HG02571 (cell line): ENCODE results near the gene IL20RA.
A peak's percentile ranks its signal among the peaks of the same experiment; 100 is the strongest.
"Not testable (repeated sequence)": the region's sequence is repeated elsewhere in the genome, so short reads cannot be mapped to it uniquely, and the experiment has no call there.

Source experiments
- ATAC-seq: cut with Tn5 transposase; IDR thresholded peaks from one replicate; pipeline ENCODE4 v1.9.1; 2021; ENCODE audit warnings: mild to moderate bottlenecking, moderate library complexity; ENCODE audit not compliant: unreplicated experiment

The IL20RA gene, protein sequence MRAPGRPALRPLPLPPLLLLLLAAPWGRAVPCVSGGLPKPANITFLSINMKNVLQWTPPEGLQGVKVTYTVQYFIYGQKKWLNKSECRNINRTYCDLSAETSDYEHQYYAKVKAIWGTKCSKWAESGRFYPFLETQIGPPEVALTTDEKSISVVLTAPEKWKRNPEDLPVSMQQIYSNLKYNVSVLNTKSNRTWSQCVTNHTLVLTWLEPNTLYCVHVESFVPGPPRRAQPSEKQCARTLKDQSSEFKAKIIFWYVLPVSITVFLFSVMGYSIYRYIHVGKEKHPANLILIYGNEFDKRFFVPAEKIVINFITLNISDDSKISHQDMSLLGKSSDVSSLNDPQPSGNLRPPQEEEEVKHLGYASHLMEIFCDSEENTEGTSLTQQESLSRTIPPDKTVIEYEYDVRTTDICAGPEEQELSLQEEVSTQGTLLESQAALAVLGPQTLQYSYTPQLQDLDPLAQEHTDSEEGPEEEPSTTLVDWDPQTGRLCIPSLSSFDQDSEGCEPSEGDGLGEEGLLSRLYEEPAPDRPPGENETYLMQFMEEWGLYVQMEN

DNA sequence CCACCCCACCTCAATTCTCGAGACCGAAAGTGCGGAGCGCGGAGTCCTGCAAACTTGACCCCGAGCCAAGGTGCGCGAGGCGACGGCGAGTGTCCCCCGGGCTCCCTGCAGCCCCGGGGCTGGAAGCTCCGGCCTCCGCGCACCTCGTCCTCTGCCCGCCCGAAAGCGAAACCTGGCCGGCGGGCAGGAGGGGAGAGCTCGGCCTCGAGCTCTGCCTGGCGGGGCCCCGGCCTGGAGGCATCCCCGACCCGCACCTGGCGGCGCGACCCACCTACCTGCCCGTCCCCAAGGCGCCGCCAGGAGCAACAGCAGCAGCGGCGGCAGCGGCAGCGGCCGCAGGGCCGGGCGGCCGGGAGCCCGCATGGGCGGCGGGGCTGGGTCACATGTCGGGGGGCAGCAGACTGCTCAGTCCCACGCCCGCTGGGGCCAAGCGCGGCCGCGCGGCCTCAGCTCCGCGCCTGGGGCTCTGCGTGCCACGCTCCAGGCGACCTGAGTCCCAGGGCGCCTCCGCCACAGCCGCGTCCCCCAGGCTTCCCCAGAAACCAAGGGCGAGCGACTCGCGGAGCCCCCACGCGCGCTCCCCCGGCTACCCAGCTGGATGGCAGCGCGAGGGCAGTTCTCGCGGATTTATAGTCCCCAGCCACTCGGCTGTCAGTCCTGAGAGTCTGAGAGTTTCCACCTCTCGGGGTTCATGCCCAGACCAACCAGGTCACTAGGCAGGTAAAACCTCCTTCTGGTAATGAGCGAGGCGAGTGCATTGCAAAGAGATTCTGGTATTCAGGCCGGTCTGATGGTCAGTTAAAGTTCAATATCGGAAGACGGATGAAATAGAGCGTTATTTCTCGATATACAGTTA is at the start of gene IL20RA:
TSS of gene IL20RA (minus strand) at position 600 of the 856 bp plus-strand sequence. CDS start at position 363, 237 bp downstream.
- ATAC-seq = no peak

DNA sequence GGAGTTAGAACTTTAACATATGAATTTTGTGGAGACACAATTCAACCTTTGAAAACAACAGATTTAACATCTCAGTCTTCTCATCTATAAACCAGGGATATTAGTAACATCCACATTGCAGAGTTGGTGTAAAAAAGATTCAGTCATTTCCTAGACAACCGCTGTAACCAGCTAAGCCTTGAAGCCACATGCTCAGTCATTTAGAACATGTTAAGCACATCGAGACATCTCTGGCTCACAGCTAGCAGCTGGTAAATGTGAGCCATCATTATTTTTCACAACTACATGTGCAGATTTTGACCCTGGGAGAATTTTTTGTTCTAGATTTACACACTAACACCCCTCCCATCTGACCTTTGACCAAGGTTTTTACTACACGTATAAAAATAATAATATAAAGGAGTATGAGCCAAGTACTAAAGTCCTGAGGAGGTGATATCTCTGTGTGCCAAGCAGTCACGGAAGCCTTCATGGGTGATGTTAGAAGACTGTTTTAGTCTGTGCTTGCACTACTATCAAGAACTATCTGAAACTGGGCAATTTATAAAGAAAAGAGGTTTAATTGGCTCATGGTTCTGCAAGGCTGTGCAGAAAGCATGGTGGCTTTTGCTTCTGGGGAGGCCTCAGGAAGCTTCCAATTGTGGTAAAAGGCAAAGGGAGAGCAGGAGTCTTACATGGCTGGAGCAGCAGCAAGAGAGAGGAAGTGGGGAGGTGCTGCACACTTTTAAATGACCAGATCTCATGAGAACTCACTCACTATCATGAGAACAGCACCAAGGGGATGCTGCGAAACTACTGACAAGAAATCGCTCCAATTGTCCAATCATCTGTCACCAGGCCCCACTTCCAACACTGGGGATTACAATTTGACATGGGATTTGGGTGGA is 48.7 kb upstream of the IL20RA start:
- no peak for ATAC-seq

DNA sequence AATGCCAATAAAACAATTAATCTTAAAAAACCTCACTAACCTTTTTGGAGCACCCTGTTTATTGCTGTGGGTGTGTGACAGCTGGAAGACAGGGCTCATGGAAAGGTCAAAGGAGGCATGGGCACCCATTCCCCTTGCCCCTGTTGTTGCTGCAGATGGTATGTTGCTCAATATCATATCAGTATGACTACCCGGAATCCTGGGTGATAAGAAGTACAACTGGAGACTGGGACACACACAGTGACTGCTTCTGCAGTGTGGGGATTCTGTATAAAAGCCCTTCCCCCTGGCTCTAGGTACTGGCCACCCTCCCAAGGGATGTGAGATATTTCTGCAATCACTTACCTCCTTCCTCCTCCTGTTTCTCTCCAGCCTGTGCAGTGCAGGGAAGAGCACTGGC is 47.3 kb upstream of the IL20RA start:
- no peak for ATAC-seq

DNA sequence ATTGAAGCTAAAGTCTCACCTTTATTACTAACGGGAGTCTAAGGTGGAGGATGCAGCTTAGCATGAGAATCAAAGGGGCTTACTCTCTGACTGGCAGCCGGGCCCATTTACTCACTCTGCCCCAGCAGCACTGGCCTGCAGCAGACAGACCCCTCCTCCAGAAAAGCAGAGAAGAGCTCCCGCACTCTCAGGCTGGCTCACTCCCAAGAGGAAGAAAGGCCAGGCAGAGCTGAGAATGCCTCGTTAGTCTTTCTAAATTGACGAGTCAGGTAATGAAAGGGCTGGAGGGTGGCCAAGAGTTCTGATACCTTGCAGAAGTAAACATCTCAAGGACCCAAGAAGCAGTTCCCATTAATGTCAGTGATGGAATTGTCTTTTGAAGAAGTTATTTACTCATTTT is 44.5 kb upstream of the IL20RA start:
- no peak for ATAC-seq

DNA sequence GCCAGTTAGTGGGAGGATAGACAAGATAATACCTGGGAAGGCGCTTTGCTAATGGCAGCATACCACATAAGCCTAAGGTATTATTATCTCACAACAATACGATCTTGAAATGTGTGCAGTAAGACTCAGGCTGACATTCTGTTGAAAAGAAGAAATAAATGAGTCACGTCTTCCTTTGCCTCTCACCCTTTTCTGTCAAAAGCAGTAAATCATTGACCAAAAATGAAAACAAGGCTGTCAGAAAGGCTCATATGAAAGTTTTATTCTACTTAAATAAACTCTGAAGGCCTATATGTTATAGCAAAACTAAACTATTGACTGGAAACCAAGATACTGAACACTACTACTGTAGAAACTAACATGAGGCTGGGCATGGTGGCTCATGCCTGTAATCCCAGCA is 43.1 kb upstream of the IL20RA start:
- ATAC-seq = no peak

DNA sequence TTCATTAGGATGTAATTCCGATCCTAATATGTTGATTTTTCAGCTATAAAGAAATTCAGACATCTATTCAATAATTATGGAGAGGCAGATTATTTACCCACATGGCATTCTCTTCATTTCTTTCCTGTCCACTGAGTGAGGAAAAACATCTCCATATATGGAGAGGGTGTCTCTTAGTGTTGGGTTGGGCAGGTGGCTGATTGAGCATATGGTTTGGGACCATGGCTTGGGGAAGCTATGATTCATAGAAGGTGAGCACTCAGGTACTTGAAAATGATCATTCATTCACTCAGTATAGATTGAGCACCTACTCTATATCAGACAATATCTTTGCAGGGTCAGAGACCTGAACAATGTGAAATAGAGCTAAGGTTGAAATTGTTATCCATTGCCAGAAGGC is 41.3 kb upstream of the IL20RA start:
- no peak for ATAC-seq

DNA sequence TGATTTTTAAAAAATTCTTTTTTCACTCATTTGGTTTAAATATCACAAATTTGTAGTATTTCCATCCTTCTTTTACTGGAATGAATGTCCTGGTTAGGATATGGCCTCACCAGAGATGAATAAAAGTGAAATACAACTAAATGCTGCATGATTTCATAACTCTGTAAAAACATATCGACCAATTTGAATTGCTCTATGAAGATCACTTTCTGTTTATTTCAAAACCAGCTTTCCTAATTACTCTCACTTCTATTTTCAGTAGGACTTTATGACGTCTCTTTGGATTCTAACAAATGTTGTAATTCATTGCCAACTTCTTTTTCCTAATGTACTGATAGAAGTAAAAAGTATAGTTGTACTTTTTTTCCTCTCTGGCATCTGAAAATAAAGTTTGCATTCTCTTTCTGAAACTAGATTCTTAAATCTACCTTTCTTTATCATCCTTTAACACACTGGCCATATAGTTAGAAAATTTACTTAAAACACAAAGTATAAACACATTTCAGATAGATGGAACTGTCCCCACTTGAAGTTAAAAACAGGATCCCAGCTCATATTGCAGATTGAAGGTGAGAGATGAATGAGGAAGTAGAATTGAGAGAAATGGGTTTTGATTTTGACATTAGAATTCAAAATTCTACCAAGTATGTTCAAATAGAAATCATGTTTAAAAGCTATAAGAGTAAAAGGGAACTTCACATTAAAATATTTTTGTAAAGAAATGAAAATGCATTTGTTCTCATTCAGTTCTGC is 40.3 kb upstream of the IL20RA start:
- no peak for ATAC-seq

DNA sequence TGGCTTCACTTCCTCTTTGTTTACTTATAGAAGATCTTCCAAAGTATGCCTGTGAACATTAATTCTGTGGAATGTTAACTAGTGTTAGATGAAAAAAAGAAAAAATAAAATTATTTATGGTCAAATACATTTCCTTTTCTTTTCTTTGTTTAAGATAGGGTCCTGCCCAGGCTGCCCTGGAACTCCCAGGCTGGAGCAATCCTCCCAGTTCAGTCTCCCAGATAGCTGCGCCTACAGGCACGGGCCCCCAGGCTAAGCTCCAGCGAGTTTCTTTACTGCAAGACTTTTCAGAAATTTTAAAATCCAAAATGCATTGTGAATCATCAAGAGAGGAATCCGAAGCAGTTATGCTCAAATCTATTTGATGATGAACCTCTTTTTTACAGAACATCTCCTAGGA is 39.3 kb upstream of the IL20RA start:
- ATAC-seq = no peak

DNA sequence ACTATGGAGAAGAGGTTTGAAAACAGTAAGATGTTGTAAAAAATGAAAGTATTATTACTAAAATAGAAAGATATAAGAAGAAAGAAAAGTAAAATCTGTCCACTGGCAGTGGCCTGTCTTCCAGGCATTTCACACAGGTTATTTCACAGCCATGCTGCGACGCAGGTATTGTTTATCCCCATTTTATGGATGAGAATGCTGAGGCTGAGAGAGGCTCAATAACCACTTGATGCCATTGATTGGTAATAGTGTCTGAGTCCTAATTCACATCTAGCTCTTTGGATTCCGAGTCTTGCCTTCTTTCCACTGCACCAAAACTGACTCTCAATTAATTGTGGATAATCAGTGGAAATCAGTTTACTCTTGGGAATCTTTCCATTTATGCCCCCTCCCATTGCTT is 37.2 kb upstream of the IL20RA start:
- no peak for ATAC-seq

DNA sequence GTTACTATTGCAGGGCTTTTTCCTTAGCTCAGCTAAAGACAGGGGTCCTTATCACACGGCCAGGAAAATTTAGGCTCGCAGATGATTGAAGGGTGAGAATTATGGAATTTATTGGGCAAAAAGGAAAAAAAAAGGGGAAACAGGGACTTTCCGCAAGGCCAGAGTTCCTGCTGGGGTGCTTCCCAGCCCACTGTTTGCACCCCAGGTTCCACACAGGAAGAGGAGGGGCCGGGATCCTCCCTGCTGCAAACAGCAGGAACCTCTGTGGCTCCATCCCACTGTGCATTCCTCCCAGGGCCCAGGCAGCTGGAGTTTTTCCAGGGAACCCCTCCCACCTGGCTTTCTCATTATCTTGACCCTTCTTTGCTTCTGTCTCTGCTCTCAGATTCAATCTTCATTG is 35.9 kb upstream of the IL20RA start:
- no peak for ATAC-seq

DNA sequence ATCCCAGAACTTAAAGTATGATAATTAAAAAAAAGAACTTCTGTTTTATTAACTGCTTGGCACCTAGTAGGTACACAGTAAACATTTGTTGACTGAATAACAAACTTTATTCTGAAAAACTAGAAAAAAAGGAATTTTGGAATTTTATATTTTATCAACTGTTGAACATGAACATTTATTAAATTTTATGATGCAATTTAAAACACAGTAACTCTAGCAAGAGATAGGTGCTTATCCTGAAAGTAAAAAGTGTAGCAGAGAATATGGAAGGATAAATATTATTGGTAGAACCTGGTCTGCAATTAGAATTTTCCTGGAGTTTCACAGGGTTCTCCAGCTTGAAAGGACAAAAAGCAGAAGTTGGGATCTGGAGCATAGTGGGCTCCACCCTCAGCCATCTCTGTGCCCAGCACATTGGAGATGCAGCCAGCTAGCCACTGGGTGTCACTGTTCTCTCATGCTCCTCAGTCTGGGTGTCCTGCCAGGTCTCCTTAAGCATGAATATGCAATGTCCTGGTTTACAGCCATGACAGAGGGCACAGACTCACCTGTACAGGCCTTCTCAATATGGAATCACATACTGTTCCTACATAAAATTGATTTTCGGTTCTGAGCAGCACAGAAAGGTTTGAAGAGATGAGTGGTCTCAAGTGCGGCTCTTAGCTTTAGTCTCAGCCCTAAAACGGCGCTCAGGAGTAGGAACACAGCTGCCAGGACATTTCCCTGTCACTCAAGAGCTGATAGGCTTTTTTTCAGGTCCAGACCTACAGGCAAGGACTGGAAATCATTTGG is 31.7 kb upstream of the IL20RA start:
- ATAC-seq = peak; percentile 98

DNA sequence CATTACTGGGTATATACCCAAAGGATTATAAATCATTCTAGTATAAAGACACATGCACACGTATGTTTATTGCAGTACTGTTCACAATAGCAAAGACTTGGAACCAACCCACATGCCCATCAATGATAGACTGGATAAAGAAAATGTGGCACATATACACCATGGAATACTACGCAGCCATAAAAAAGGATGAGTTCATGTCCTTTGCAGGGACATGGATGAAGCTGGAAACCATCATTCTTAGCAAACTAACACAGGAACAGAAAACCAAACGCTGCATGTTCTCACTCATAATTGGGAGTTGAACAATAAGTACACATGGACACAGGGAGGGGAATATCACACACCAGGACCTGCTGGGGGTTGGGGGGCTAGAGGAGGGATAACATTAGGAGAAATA is 31.0 kb upstream of the IL20RA start:
- not testable (repeated sequence) for ATAC-seq

DNA sequence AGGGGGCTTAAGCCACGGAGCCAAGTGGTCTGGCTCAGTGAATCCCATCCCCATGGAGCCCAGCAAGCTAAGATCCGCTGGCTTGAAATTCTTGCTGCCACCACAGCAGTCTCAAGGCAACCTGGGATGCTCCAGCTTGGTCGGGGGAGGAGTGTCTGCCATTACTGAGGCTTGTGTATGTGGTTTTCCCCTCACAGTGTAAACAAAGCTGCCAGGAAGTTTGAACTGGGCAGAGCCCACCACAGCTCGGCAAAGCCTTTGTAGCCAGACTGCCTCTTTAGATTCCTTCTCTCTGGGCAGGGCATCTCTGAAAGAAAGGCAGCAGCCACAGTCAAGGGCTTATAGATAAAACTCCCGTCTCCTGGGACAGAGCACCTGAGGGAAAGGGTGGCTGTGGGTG is 25.5 kb upstream of the IL20RA start:
- ATAC-seq = no peak

DNA sequence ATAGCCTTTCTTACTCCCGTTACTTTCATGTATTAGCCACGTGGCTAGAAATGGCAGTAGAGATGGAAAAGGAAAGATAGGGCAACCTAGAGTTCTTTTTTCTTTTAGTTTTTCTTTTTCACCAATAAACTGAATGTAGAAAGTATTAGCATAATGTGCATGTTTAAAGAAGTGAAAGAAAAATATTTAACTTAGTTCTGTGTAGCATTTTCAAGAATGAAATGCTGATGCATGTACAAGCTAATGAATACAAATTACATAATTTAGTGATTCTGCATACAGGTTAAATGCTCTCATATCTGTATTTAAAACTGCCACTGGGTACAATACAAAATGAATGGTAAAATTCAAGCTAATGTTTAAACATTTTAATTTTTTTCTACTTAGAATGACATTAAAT is 22.6 kb upstream of the IL20RA start:
- no peak for ATAC-seq

DNA sequence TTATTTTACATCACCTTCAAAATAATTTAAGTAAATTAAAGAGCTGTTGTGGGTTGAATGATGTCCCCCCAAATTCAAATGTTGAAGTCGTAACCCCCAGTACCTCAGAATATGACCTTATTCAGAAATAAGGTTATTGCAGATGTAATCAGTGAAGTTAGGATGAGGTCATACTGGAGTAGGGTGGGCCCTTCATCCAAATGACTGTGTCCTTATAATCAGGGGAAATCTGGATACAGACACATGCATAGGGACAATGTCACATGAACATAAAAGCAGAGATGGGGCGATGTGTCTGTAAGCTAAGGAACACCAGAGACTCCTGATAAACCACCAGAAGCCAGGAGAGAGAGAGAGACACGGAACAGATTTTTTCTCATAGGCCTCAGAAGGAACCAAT is 13.3 kb upstream of the IL20RA start:
- ATAC-seq = no peak

DNA sequence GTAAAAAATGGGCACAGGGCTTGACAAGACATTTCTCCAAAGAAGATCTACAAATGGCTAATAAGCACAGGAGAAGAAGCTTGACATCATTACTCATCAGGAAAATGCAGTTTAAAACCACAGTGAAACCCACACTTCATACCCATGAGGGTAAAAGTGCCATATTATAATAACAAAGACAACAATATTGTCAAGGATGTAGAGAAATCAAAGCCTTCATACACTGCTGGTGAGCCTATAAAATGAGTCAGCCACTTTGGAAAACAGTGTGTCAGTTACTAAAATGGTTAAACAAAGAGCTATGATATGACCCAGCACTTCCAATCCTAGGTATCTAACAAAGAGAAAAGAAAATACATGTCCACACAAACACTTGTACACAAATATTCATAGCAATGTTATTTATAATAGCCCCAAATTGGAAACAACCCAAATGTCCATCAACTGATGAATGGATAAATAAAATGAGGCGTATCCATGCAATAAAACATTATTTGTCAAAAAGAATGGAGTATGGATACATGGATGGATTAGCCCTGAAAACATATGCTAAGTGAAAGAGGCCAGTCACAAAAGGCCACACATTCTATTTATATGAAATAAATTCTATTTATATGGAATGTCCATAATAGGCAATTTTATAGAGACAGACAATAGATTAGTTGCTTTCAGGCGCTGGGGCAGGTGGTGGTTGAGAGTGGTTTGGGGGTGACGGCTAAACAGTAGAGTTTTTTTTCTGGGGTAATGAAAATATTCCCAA is 11.5 kb upstream of the IL20RA start:
- ATAC-seq = no peak

DNA sequence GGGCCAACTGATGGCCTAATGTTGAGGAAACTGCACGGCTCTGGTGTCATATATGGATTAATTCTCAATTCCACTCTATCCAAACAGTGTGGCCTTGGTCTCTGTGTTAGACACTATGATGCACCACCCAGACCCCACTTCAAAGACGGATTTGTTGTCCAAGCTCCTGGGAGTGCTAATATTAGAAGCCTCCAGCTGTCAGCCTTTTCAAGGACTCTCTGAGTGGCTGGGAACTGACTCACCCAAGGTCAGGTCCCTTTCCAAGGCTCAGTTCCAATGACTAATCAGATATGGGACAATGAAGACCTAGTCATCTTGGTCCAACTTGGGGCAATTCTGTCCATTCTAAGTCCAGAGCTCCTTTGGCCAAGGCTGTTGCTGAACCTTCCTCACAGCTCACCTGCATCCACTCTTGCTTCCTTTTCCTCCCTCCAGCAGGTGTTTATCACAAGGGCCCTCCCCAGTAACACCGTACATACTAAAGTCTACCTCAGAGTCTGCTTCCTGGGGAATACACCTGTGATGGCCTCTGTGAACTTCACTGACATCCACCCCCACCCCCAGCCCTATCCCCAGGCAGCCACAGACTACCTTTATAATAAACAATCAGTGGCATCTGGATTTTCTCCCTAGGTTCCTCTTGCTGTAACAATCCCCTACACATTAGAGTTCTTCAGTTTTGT is 7.2 kb upstream of the IL20RA start:
- no peak for ATAC-seq

DNA sequence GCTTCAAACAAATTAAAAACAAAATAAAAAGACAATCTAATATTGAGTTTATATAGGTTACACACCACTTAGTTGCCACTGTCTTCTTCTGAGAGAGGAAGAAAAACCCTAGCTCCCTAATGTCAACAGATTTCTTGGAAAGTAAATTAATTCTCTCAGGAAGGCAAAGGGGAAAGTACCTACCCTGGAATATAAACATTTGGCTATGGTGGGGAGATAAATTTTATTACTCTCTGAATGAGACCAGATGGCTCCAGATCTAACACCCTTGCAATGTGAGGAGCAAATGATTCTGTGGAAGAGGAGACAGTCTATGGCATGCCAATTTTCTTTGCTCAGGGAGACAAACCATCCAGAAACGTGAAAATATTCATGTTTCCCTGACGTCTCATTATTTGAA is 4.3 kb upstream of the IL20RA start:
- ATAC-seq = no peak
